Mesenchymal stem cell (in vitro differentiated cells and primary cell): ENCODE measurements around the gene C1R.

Source experiments
- DNase-seq: peaks from one replicate; pipeline ENCODE4 v3.0.0-alpha.2; 2013
- H2AFZ ChIP-seq: one replicate; pipeline ENCODE4 v1.6.1; 2013; ENCODE audit warnings: low read depth, mild to moderate bottlenecking, control low read depth, inconsistent platforms, low read length, moderate library complexity
- H2AK5ac ChIP-seq: 2 replicates; pipeline ENCODE4 v1.6.1; 2013; ENCODE audit warnings: low read length, moderate library complexity, mild to moderate bottlenecking, inconsistent platforms; ENCODE audit not compliant: severe bottlenecking
- H2BK120ac ChIP-seq: one replicate; pipeline ENCODE4 v1.6.1; 2013; ENCODE audit warnings: low read depth, mild to moderate bottlenecking, inconsistent platforms, low read length, moderate library complexity
- H2BK12ac ChIP-seq, 2 experiments: one replicate each; pipeline ENCODE4 v1.6.1; 2013; ENCODE audit warnings: inconsistent platforms in 2 of 2, low read length in 2 of 2, mild to moderate bottlenecking in 2 of 2, moderate library complexity in 2 of 2, control low read depth in 1 of 2
- H2BK15ac ChIP-seq: one replicate; pipeline ENCODE4 v1.6.1; 2013; ENCODE audit warnings: mild to moderate bottlenecking, low read depth, inconsistent platforms; ENCODE audit not compliant: poor library complexity, severe bottlenecking
- H2BK5ac ChIP-seq: 2 replicates; pipeline ENCODE4 v1.6.1; 2013; ENCODE audit warnings: low read depth, mild to moderate bottlenecking, low read length, control low read depth, inconsistent platforms; ENCODE audit not compliant: poor library complexity, severe bottlenecking
- H3K14ac ChIP-seq, 2 experiments: one replicate each; pipeline ENCODE4 v1.6.1; 2013; ENCODE audit warnings: inconsistent platforms in 2 of 2, low read length in 2 of 2, control low read depth in 1 of 2, mild to moderate bottlenecking in 1 of 2, moderate library complexity in 1 of 2
- H3K18ac ChIP-seq, 2 experiments: one replicate each; pipeline ENCODE4 v1.6.1; 2013; ENCODE audit warnings: inconsistent platforms in 2 of 2, low read length in 2 of 2, control low read depth in 1 of 2, low read depth in 1 of 2, mild to moderate bottlenecking in 1 of 2
- H3K23ac ChIP-seq, 2 experiments: one replicate each; pipeline ENCODE4 v1.6.1; 2013; ENCODE audit warnings: inconsistent platforms in 2 of 2, low read length in 2 of 2, mild to moderate bottlenecking in 2 of 2, moderate library complexity in 2 of 2, control low read depth in 1 of 2
- H3K27ac ChIP-seq: 2 replicates; pipeline ENCODE4 v1.5.1; 2013; ENCODE audit warnings: mild to moderate bottlenecking, moderate library complexity, low read length, control low read depth, inconsistent platforms; ENCODE audit not compliant: poor library complexity, severe bottlenecking
- H3K27me3 ChIP-seq, 2 experiments: 2 replicates each; pipeline versions ENCODE4 v1.6.1 to v1.7.0; 2013; ENCODE audit warnings: low read length in 2 of 2, mild to moderate bottlenecking in 2 of 2, moderate library complexity in 2 of 2, control low read depth in 1 of 2, inconsistent platforms in 1 of 2; ENCODE audit not compliant: control insufficient read depth in 1 of 2, insufficient read depth in 1 of 2
- H3K36me3 ChIP-seq, 2 experiments: 2 replicates each; pipeline versions ENCODE4 v1.6.1 to v1.7.0; 2013; ENCODE audit warnings: low read length in 2 of 2, control low read depth in 1 of 2, inconsistent platforms in 1 of 2, low read depth in 1 of 2, mild to moderate bottlenecking in 1 of 2; ENCODE audit not compliant: insufficient read depth in 2 of 2, control insufficient read depth in 1 of 2
- H3K4ac ChIP-seq, 2 experiments: one replicate each; pipeline ENCODE4 v1.6.1; 2013; ENCODE audit warnings: inconsistent platforms in 2 of 2, low read length in 2 of 2, mild to moderate bottlenecking in 2 of 2, moderate library complexity in 2 of 2, control low read depth in 1 of 2, low read depth in 1 of 2
- H3K4me1 ChIP-seq: 2 replicates; pipeline ENCODE4 v1.6.1; 2013; ENCODE audit warnings: low read depth, low read length, control low read depth; ENCODE audit not compliant: control insufficient read depth, insufficient read depth
- H3K4me2 ChIP-seq: 2 replicates; pipeline ENCODE4 v1.6.1; 2013; ENCODE audit warnings: low read length, mild to moderate bottlenecking, inconsistent platforms; ENCODE audit not compliant: poor library complexity, severe bottlenecking
- H3K4me3 ChIP-seq, 2 experiments: 2 replicates each; pipeline versions ENCODE4 v1.5.1 to v1.7.0; 2013; ENCODE audit warnings: low read length in 2 of 2, mild to moderate bottlenecking in 2 of 2, control low read depth in 1 of 2, low read depth in 1 of 2; ENCODE audit not compliant: insufficient read depth in 1 of 2
- H3K79me1 ChIP-seq: replicated peaks from 2 replicates; pipeline ENCODE4 v1.6.1; 2013; ENCODE audit warnings: mild to moderate bottlenecking, control low read depth, low read length, inconsistent platforms; ENCODE audit not compliant: poor library complexity, severe bottlenecking
- H3K9ac ChIP-seq: 2 replicates; pipeline ENCODE4 v1.7.0; 2013; ENCODE audit warnings: mild to moderate bottlenecking, low read length, moderate library complexity
- H3K9me3 ChIP-seq: 2 replicates; pipeline ENCODE4 v1.7.0; 2013; ENCODE audit warnings: mild to moderate bottlenecking, low read length; ENCODE audit not compliant: control insufficient read depth
- H4K8ac ChIP-seq: one replicate; pipeline ENCODE4 v1.6.1; 2013; ENCODE audit warnings: inconsistent platforms, mild to moderate bottlenecking, low read length, moderate library complexity
- H4K91ac ChIP-seq: one replicate; pipeline ENCODE4 v1.6.1; 2013; ENCODE audit warnings: mild to moderate bottlenecking, low read length, inconsistent platforms
- WGBS: methylation state at CpG from one replicate; pipeline ENCODE4 v1.1.7; 2013; ENCODE audit warnings: mixed read lengths; 5-methylcytosine and 5-hydroxymethylcytosine counted together

Gene C1R

GRCh38 chr12:7061596-7061995, 30.6 kb downstream of the C1R start:
- peak overlapping the region; percentile 67 for H2AK5ac ChIP-seq
- no peak overlapping the region for H4K91ac ChIP-seq
- 92% methylated on average over 7 of the region's 7 CpGs for WGBS
- peak overlapping the region; percentile 20 to 90 for H2BK12ac ChIP-seq
- no peak overlapping the region for H3K4ac ChIP-seq
- peak overlapping the region in 1 of 2 experiments; percentile 48 for H3K18ac ChIP-seq
- H2AFZ ChIP-seq = no peak overlapping the region
- H3K4me1 ChIP-seq = peaks cover 5% of the 10 kb centered on the region
- no peak overlapping the region for H4K8ac ChIP-seq
- H3K4me3 ChIP-seq = peak overlapping the region in 1 of 2 experiments; percentile 93
- H2BK120ac ChIP-seq = no peak overlapping the region
- peak overlapping the region in 1 of 2 experiments; percentile 46 for H3K14ac ChIP-seq
- H3K9ac ChIP-seq = peak overlapping the region; percentile 96
- no peak overlapping the region for H3K27ac ChIP-seq
- no peak for DNase-seq
- H2BK5ac ChIP-seq = no peak overlapping the region
- no peak overlapping the region for H3K4me2 ChIP-seq
- H3K36me3 ChIP-seq = peaks cover 0 to 45% of the 10 kb centered on the region in 2 experiments
- no peak overlapping the region for H2BK15ac ChIP-seq
- no peaks in the 10 kb centered on the region for H3K9me3 ChIP-seq
- H3K23ac ChIP-seq = no peak overlapping the region
- H3K79me1 ChIP-seq = no peaks in the 10 kb centered on the region
- peaks cover 0 to 21% of the 10 kb centered on the region in 2 experiments for H3K27me3 ChIP-seq

- H2BK15ac ChIP-seq = peak overlapping the region; percentile 5
- no peak for DNase-seq
- peak overlapping the region; percentile 80 for H4K91ac ChIP-seq
- peaks cover 5% of the 10 kb centered on the region for H3K4me1 ChIP-seq
- 82% methylated on average over 13 of the region's 13 CpGs for WGBS
- no peak overlapping the region for H3K4me2 ChIP-seq
- peaks cover 0 to 40% of the 10 kb centered on the region in 2 experiments for H3K36me3 ChIP-seq
- no peak overlapping the region for H2BK5ac ChIP-seq
- no peak overlapping the region for H2AK5ac ChIP-seq
- H3K18ac ChIP-seq = peak overlapping the region; percentile 62 to 91
- H3K4ac ChIP-seq = peak overlapping the region; percentile 62 to 67
- H3K23ac ChIP-seq = no peak overlapping the region
- H3K27ac ChIP-seq = no peak overlapping the region
- no peaks in the 10 kb centered on the region for H3K9me3 ChIP-seq
- peak overlapping the region in 1 of 2 experiments; percentile 44 for H3K14ac ChIP-seq
- peak overlapping the region; percentile 4 to 57 for H2BK12ac ChIP-seq
- peaks cover 0 to 18% of the 10 kb centered on the region in 2 experiments for H3K27me3 ChIP-seq
- H3K79me1 ChIP-seq = no peaks in the 10 kb centered on the region
- H4K8ac ChIP-seq = peak overlapping the region; percentile 33
- no peak overlapping the region for H2BK120ac ChIP-seq
- peak overlapping the region in 1 of 2 experiments; percentile 93 for H3K4me3 ChIP-seq
- peak overlapping the region; percentile 96 for H3K9ac ChIP-seq
- H2AFZ ChIP-seq = no peak overlapping the region
Observed at GRCh38 chr12:7061138-7061537, 31.1 kb downstream of the C1R start.

GRCh38 chr12:7060353-7060954, 31.8 kb downstream of the C1R start, which contains the start of gene C1S:
Gene C1S, plus strand, starts transcription at chr12:7060718. Its CDS starts 1,195 bp downstream, at chr12:7061913.
- no peaks in the 10 kb centered on the region for H3K79me1 ChIP-seq
- peak within 1 kb of the TSS in 1 of 2 experiments; percentile 46 for H3K14ac ChIP-seq
- no peak within 1 kb of the TSS for H2AFZ ChIP-seq
- no peak within 1 kb of the TSS for H3K4me2 ChIP-seq
- H3K27me3 ChIP-seq = peaks cover 0 to 19% of the 10 kb centered on the region in 2 experiments
- no peak within 1 kb of the TSS for H3K27ac ChIP-seq
- H3K36me3 ChIP-seq = peaks cover 0 to 33% of the 10 kb centered on the region in 2 experiments
- peak within 1 kb of the TSS; percentile 67 for H2AK5ac ChIP-seq
- peak within 1 kb of the TSS; percentile 67 to 69 for H3K4ac ChIP-seq
- H3K9ac ChIP-seq = peak within 1 kb of the TSS; percentile 96
- H3K18ac ChIP-seq = peak within 1 kb of the TSS; percentile 62 to 91
- H4K8ac ChIP-seq = peak within 1 kb of the TSS; percentile 94
- no peak within 1 kb of the TSS for H3K23ac ChIP-seq
- H4K91ac ChIP-seq = peak within 1 kb of the TSS; percentile 80
- H2BK5ac ChIP-seq = no peak within 1 kb of the TSS
- peak within 1 kb of the TSS in 1 of 2 experiments; percentile 93 for H3K4me3 ChIP-seq
- peaks cover 5% of the 10 kb centered on the region for H3K4me1 ChIP-seq
- 23% methylated on average over 8 of the region's 10 CpGs for WGBS
- no peaks in the 10 kb centered on the region for H3K9me3 ChIP-seq
- H2BK120ac ChIP-seq = peak within 1 kb of the TSS; percentile 57
- peak within 1 kb of the TSS; percentile 5 for H2BK15ac ChIP-seq
- H2BK12ac ChIP-seq = peak within 1 kb of the TSS; percentile 38 to 90
- peak; percentile 99 for DNase-seq

- Histone ChIP-seq H3K9me3 (no peaks in the 10 kb centered on the region), H3K4me2 (no peak overlapping the region), H2BK15ac (no peak overlapping the region), H3K4me3 (peak overlapping the region in 1 of 2 experiments; percentile 34), H3K14ac (no peak overlapping the region), H3K27me3 (peaks cover 0 to 25% of the 10 kb centered on the region in 2 experiments), H4K91ac (no peak overlapping the region), H3K79me1 (no peaks in the 10 kb centered on the region), H3K9ac (peak overlapping the region; percentile 96), H2AK5ac (no peak overlapping the region), H3K4me1 (peaks cover 5% of the 10 kb centered on the region), H3K4ac (peak overlapping the region; percentile 40 to 69), H3K27ac (no peak overlapping the region), H3K36me3 (peaks cover 0 to 26% of the 10 kb centered on the region in 2 experiments), H2BK120ac (peak overlapping the region; percentile 57), H2AFZ (no peak overlapping the region), H2BK12ac (peak overlapping the region; percentile 25 to 32), H2BK5ac (no peak overlapping the region), H3K23ac (no peak overlapping the region), H4K8ac (no peak overlapping the region), H3K18ac (peak overlapping the region in 1 of 2 experiments; percentile 45)
- WGBS = 94% methylated on average over 4 of the region's 4 CpGs
- DNase-seq = no peak
Observed at GRCh38 chr12:7059780-7060179, 32.5 kb downstream of the C1R start.
